ENCODE data around the gene CAMTA1. TPM values are rescaled to one million over a fixed set of nuclear protein-coding genes. Genes with fewer than 3 reads are reported as not detected.
"Not testable (repeated sequence)": the region's sequence is repeated elsewhere in the genome, so short reads cannot be mapped to it uniquely, and the experiment has no call there.

Gene CAMTA1
- total RNA-seq, 1 experiment from 2014 or later, result 105 TPM

GRCh38 chr1:6907201-6907600 lies 121.9 kb downstream of the CAMTA1 start:
- DNase-seq (ENCODE audit: low read depth), result no peak

GRCh38 chr1:6907676-6908434 lies 122.6 kb downstream of the CAMTA1 start:
- no peak for DNase-seq (ENCODE audit: low read depth)

DNA sequence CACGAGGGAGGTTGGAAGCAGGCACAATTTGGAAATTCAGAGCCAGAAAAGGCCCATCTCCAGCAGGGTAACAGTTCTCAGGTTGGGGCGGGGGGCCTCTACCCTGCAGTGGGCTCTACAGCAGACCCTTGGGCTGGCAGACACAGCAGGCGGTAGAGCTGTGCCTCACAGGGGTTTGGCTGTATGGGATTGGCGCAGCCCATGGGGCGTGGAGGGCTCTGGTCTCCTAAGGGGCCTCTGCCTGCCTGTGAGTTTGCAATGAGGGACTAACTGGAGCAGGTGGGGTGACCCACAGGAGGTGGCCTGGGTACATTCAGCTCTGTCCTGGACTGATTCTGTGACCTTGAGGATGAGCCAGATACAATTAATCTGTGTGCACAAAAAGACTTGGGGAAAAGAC lies 124.1 kb downstream of the CAMTA1 start:
- DNase-seq (ENCODE audit: low read depth), result no peak

DNA sequence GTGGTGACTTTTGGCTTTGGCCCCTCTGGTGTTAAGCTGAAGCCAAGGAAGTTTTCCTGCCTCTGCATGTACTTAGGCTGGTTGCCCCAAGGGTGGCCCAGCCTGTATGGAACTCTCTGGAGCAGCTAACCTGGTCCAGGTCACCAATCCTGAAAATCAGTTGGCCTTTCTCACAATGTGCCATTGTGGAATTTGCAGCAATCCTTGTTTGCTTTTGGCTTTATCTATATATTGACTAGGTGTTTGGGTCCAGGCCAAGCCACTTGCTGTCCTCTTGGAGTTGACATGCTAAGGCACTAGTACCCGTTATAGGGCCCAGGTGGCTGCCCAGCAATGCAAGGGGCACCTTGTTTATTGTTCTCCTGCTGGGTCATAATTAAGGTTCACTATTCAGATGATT lies 124.6 kb downstream of the CAMTA1 start:
- no peak for DNase-seq (ENCODE audit: low read depth)

GRCh38 chr1:6911021-6911941 lies 126.0 kb downstream of the CAMTA1 start:
- DNase-seq (ENCODE audit: low read depth), result no peak

DNA sequence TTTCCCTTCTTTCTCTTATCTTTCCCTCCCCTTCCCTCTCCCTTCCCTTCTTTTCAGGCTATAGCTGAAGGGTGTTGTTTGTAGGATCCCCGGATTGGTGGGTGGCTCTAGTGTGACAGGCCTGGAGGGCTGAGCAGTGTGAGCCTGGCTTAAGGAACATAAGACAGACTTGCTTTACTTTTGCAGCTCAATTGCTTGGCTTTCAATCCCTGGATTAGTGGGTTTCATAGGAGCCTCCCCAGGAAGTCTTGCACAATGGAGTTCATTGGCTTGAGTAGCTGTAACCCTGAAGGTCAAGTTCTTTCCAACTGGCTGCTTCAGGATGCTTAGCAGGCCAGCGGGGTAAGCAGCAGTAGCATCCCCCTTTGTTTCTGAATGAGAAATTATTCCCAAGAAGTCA lies 126.7 kb downstream of the CAMTA1 start:
- DNase-seq (ENCODE audit: low read depth), result no peak

DNA sequence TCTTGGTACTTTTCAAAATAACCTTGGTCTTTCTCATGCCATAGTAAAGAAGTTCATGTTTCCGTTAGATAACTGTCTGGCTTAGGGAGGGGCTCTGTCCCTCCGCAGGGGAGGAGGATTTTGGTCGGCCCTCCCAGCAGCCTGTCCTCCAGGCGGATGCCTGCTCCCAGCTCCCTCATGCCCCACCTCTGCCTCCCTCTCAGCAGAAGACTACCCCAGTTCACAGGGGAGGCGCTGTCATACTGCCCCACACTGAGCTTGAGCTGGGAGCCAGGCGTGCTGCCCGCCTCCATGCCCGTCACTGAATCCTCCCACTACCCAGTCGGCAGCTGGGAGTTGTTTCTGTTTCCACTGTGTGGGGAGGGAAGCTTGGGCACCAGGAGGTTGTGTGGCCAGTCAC lies 127.3 kb downstream of the CAMTA1 start:
- DNase-seq (ENCODE audit: low read depth), result no peak

DNA sequence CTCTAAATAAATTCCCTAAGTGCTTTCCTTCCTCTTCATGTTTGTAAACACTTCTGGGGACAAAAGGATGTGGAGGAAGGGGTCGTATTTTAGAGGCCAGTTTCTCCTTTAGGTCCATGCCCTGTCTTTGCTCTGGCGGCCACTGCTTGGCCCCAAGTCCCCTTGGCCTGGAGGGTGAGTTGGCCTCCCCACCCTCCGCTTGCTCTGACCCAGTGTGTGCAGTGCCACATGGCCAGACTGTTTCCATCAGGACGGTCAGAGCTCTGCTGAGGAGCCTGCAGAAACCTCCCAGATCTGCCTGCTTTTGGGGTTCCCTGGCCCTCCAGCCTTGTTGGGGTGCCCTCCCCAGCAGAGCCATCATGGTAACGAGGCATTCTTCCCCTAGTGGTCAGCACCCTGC lies 127.8 kb downstream of the CAMTA1 start:
- DNase-seq (ENCODE audit: low read depth), result no peak

GRCh38 chr1:6914706-6915105 lies 129.5 kb downstream of the CAMTA1 start:
- no peak for DNase-seq (ENCODE audit: low read depth)

DNA sequence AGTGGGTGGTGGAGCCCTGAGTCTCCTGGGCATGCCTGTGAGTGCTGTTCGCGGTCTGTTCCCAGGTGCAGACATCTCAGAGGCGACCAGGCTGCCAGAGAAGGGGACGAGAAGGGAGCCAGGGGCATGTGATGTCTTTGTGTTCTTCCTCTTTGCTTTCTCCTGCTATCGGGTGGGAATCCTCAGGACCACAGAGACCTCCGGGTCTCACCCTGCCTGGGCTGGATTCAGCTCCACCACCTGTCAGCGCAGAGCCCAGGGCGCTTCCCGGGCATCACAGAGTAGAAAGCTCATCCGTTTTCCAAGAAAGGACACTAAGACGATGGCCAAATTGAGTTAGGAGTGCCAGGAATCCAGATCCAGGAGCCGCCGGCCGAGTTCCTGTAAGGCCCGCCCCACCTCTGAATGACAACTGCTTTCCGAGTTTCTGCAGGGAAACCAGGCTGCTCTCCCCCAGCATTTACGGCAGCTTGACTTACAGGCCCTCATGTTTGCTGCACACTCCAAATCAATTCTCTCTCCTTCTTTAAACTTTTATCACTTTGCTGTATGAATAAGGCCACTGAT lies 130.8 kb downstream of the CAMTA1 start:
- no peak for DNase-seq (ENCODE audit: low read depth)

GRCh38 chr1:6917067-6917466 lies 131.8 kb downstream of the CAMTA1 start:
- no peak for DNase-seq (ENCODE audit: low read depth)

DNA sequence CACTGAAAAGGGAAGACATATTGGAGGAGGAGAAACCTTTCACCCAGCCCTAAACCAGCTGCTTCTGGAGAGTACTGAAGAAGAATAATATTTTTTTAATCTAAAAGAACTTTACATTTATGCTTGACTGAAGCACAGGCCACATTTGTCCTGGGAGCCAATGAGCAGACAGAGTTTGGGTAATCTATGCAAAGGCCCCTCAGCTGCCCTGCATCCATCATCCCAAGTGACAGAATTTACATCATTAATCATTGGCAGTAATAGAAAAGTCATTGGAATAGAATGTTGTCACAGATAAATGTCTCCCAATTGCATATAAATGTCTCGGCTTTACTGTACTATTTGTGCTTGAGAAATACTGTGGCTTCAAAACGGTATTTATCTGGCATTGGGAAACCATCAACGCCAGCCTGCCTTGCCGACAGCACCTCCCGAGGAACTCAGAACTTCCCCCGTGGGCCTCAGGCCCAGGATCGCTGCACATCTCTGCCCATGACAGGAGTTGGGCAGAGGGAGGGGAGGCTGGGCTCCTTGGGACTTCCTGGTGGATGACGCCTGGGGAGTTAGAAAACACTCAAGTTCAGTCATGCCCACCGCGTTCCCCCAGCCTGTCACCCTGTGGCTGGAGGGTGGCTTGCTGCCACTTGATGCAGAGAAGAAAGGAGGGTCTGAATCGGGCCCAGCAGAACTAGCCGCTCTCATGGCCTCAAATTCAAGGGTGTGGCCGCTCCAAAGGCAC lies 133.1 kb downstream of the CAMTA1 start:
- no peak for DNase-seq (ENCODE audit: low read depth)

GRCh38 chr1:6918925-6919511 lies 133.8 kb downstream of the CAMTA1 start:
- no peak for DNase-seq (ENCODE audit: low read depth)

DNA sequence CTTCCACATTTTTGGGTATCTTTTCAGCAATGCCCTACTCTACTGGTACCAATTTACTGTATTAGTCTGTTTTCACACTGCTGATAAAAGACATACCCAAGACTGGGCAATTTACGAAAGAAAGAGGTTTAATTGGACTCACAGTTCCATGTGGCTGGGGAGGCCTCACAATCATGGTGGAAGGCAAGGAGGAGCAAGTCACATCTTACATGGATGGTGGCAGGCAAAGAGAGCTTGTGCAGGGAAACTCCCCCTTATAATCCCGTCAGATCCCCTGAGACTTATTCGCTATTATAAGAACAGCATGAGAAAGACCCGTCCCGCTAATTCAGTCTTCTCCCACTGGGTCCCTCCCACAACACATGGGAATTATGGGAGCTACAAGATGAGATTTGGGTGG lies 136.3 kb downstream of the CAMTA1 start:
- DNase-seq (ENCODE audit: low read depth), result not testable (repeated sequence)

DNA sequence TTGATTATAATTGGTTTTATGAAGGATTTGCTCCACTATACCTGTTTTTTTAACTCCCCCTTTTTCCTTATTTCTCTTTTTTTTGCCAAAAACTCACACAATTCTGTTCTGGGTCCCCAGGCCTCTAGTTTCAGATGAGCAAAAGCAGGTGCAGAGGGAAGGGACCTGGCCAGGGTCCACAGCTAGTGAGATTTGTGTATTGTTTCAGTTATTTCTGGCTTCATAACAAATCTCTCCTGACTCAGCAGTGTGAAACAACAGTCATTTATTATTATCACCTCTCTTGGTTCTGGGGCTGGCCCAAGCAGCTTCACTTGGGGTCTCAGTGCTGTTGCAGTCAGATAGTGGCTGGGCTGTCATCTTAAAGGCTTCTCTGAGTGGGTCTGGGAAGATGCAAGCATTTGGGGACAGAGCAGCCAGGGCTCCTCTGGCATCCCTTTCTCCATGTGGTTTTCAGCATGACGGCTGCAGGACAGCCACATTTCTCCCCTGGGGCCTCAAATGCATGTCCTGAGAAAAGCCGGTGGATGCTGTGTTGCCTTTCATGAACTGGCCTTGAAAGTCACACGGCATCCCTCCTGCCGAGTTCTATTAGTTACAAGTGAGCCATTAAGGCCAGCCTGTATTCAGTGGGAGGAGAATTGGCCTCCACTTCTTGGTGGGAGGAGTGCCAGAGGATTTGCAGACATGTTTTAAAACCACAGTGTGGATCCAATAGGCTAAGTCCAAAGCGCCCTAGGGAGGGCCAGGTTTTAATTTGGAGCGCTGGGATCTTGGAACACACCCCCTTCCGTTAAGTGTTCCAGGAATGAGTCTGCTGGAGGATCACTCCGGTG lies 137.1 kb downstream of the CAMTA1 start:
- DNase-seq (ENCODE audit: low read depth), result peak; percentile 37

DNA sequence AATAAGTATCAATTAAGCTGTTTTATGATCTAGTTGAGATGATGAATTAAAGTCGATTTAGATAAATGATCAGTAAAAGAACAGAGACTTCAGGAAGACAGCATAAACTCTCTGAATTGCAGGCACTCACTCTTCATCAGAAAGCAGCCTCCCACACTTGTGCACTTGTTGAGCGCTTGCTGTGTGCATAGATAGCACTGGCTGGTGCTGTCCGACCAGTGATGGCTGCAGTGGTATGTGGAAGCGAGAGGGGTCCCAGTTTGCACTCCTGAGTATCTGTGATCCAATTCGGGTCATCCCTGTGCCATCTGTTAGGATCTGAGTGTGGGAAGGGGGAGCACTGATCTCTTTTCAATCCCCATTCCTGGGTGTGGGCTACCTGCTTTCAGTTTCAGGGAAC lies 137.8 kb downstream of the CAMTA1 start:
- no peak for DNase-seq (ENCODE audit: low read depth)

GRCh38 chr1:6923416-6923815 lies 138.2 kb downstream of the CAMTA1 start:
- no peak for DNase-seq (ENCODE audit: low read depth)

DNA sequence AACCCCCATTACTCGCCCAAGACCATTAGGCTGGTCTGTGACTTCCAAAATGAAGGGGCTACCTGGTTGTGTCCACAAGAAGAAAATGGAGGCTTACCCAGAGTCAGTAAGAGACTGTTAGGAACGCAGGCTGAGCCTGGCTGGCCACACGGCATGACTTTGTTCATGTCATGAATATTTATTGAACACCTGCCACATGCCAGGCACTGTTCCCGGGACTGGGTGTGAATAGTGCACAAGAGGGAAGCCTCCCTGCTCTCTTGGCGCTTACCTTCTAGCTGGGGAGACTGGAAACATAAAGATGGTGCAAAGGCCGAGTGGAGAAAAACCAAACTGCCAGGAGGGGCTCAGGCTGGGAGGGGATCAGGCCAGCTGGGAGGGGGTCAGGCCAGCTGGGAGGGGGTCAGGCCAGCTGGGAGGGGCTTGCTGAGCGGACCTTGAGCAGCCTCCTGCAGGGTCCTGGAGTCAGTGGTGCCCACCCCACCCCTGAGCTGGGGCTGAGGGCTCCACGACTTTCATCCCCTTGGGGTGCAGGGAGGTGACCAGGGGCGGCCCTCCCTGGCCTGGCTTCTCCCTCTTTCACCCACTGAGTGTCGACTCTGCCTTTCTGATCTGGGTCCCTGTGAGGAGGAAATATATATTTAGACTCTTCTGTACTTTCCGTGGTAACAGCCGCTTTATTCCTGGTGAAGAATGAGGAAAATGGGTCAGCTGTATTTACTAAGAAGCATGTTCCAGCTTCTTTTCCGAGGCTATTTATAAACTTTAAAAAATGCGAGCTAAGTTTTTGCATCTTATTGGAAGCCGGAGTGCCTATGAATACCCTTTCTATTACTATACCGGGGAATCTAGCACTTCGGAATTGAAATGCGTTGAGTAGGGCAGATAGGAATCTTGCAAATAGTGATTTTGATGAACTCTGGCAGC lies 139.0 kb downstream of the CAMTA1 start:
- no peak for DNase-seq (ENCODE audit: low read depth)

GRCh38 chr1:6924891-6925290 lies 139.6 kb downstream of the CAMTA1 start:
- no peak for DNase-seq (ENCODE audit: low read depth)

DNA sequence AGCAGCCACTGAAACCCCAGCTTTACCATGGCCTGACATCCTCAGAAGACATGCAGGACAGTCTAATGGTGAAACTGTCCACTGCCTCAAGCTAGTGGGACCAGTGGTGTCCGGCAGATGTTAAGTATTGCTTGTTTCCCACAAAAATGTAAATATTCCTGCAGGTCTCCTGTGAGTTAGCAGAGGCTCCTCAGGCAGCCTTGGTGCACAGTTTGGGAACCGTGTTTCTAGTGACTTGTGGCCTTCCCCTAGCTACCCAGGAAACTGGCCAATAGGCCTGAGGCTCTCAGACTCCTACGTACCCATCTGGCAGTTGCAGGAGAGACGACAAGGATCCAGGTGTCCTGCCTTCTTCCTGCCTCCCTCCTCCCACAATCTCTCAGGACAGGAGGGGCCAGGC lies 142.4 kb downstream of the CAMTA1 start:
- no peak for DNase-seq (ENCODE audit: low read depth)
